ENCODE results near the gene PTRH2. TPM values are rescaled to one million over a fixed set of nuclear protein-coding genes. Genes with fewer than 3 reads are reported as not detected.

PTRH2 gene
- polyA plus RNA-seq, 2 donors, result 30.9 to 32.2 TPM

GRCh38 chr17:59746849-59747445 lies 39.7 kb upstream of the PTRH2 start:
- Histone ChIP-seq H3K27ac (ENCODE audit: low read depth in 2 of 2, low read length in 1 of 2) (no peak overlapping the region), H3K4me3 (ENCODE audit: low read depth in 1 of 2, low read length in 2 of 2) (no peak overlapping the region), H3K9me3 (ENCODE audit: control insufficient read depth in 2 of 2, insufficient read depth in 1 of 2, low read depth in 1 of 2, low read length in 1 of 2) (no peaks in the 10 kb centered on the region), H3K36me3 (ENCODE audit: control insufficient read depth in 2 of 2, insufficient read depth in 2 of 2, low read length in 1 of 2) (no peaks in the 10 kb centered on the region), H3K27me3 (ENCODE audit: control insufficient read depth in 1 of 2, insufficient read depth in 2 of 2, low read length in 2 of 2) (no peaks in the 10 kb centered on the region), H3K4me1 (ENCODE audit: control insufficient read depth in 2 of 2, insufficient read depth in 2 of 2, low read length in 1 of 2) (no peaks in the 10 kb centered on the region)
- 87 to 94% methylated on average over 4 of the region's 4 CpGs for WGBS, 2 donors

- no peaks in the 10 kb centered on the region for H3K27me3 ChIP-seq (ENCODE audit: control insufficient read depth in 1 of 2, insufficient read depth in 2 of 2, low read length in 2 of 2)
- H3K4me1 ChIP-seq (ENCODE audit: control insufficient read depth in 2 of 2, insufficient read depth in 2 of 2, low read length in 1 of 2), result no peaks in the 10 kb centered on the region
- WGBS, 2 donors, result 94 to 97% methylated on average over 2 of the region's 2 CpGs
- H3K36me3 ChIP-seq (ENCODE audit: control insufficient read depth in 2 of 2, insufficient read depth in 2 of 2, low read length in 1 of 2), result no peaks in the 10 kb centered on the region
- no peak overlapping the region for H3K4me3 ChIP-seq (ENCODE audit: low read depth in 1 of 2, low read length in 2 of 2)
- no peak overlapping the region for H3K27ac ChIP-seq (ENCODE audit: low read depth in 2 of 2, low read length in 1 of 2)
- H3K9me3 ChIP-seq (ENCODE audit: control insufficient read depth in 2 of 2, insufficient read depth in 1 of 2, low read depth in 1 of 2, low read length in 1 of 2), result no peaks in the 10 kb centered on the region
These were observed 37.8 kb upstream of the PTRH2 start for GRCh38 chr17:59745040-59745439.

GRCh38 chr17:59743842-59744241 lies 36.6 kb upstream of the PTRH2 start:
- Histone ChIP-seq H3K9me3 (ENCODE audit: control insufficient read depth in 2 of 2, insufficient read depth in 1 of 2, low read depth in 1 of 2, low read length in 1 of 2) (no peaks in the 10 kb centered on the region), H3K27ac (ENCODE audit: low read depth in 2 of 2, low read length in 1 of 2) (no peak overlapping the region), H3K27me3 (ENCODE audit: control insufficient read depth in 1 of 2, insufficient read depth in 2 of 2, low read length in 2 of 2) (no peaks in the 10 kb centered on the region), H3K36me3 (ENCODE audit: control insufficient read depth in 2 of 2, insufficient read depth in 2 of 2, low read length in 1 of 2) (no peaks in the 10 kb centered on the region), H3K4me1 (ENCODE audit: control insufficient read depth in 2 of 2, insufficient read depth in 2 of 2, low read length in 1 of 2) (no peaks in the 10 kb centered on the region), H3K4me3 (ENCODE audit: low read depth in 1 of 2, low read length in 2 of 2) (no peak overlapping the region)
- WGBS, 2 donors, result 92 to 97% methylated on average over 4 of the region's 4 CpGs

- no peaks in the 10 kb centered on the region for H3K9me3 ChIP-seq (ENCODE audit: control insufficient read depth in 2 of 2, insufficient read depth in 1 of 2, low read depth in 1 of 2, low read length in 1 of 2)
- no peak overlapping the region for H3K4me3 ChIP-seq (ENCODE audit: low read depth in 1 of 2, low read length in 2 of 2)
- no peaks in the 10 kb centered on the region for H3K27me3 ChIP-seq (ENCODE audit: control insufficient read depth in 1 of 2, insufficient read depth in 2 of 2, low read length in 2 of 2)
- H3K27ac ChIP-seq (ENCODE audit: low read depth in 2 of 2, low read length in 1 of 2), result no peak overlapping the region
- no peaks in the 10 kb centered on the region for H3K36me3 ChIP-seq (ENCODE audit: control insufficient read depth in 2 of 2, insufficient read depth in 2 of 2, low read length in 1 of 2)
- WGBS, 2 donors, result 85 to 92% methylated on average over 3 of the region's 3 CpGs
- no peaks in the 10 kb centered on the region for H3K4me1 ChIP-seq (ENCODE audit: control insufficient read depth in 2 of 2, insufficient read depth in 2 of 2, low read length in 1 of 2)
These were observed 30.1 kb upstream of the PTRH2 start for GRCh38 chr17:59737324-59737723.

- H3K4me1 ChIP-seq (ENCODE audit: control insufficient read depth in 2 of 2, insufficient read depth in 2 of 2, low read length in 1 of 2), result no peaks in the 10 kb centered on the region
- no peaks in the 10 kb centered on the region for H3K36me3 ChIP-seq (ENCODE audit: control insufficient read depth in 2 of 2, insufficient read depth in 2 of 2, low read length in 1 of 2)
- WGBS, 2 donors, result 92% methylated on average over 5 of the region's 5 CpGs
- no peaks in the 10 kb centered on the region for H3K27me3 ChIP-seq (ENCODE audit: control insufficient read depth in 1 of 2, insufficient read depth in 2 of 2, low read length in 2 of 2)
- peak overlapping the region in 1 of 2 donors; percentile 49 for H3K27ac ChIP-seq (ENCODE audit: low read depth in 2 of 2, low read length in 1 of 2)
- H3K4me3 ChIP-seq (ENCODE audit: low read depth in 1 of 2, low read length in 2 of 2), result no peak overlapping the region
- no peaks in the 10 kb centered on the region for H3K9me3 ChIP-seq (ENCODE audit: control insufficient read depth in 2 of 2, insufficient read depth in 1 of 2, low read depth in 1 of 2, low read length in 1 of 2)
These were observed 27.0 kb upstream of the PTRH2 start for GRCh38 chr17:59734226-59734625.

GRCh38 chr17:59733697-59734096 lies 26.5 kb upstream of the PTRH2 start:
- Histone ChIP-seq H3K4me3 (ENCODE audit: low read depth in 1 of 2, low read length in 2 of 2) (no peak overlapping the region), H3K9me3 (ENCODE audit: control insufficient read depth in 2 of 2, insufficient read depth in 1 of 2, low read depth in 1 of 2, low read length in 1 of 2) (no peaks in the 10 kb centered on the region), H3K27me3 (ENCODE audit: control insufficient read depth in 1 of 2, insufficient read depth in 2 of 2, low read length in 2 of 2) (no peaks in the 10 kb centered on the region), H3K27ac (ENCODE audit: low read depth in 2 of 2, low read length in 1 of 2) (no peak overlapping the region), H3K36me3 (ENCODE audit: control insufficient read depth in 2 of 2, insufficient read depth in 2 of 2, low read length in 1 of 2) (no peaks in the 10 kb centered on the region), H3K4me1 (ENCODE audit: control insufficient read depth in 2 of 2, insufficient read depth in 2 of 2, low read length in 1 of 2) (no peaks in the 10 kb centered on the region)
- 87 to 96% methylated on average over 2 of the region's 2 CpGs for WGBS, 2 donors

GRCh38 chr17:59730268-59730834 lies 23.1 kb upstream of the PTRH2 start:
- 81 to 85% methylated on average over 1 of the region's 1 CpG for WGBS, 2 donors
- H3K4me3 ChIP-seq (ENCODE audit: low read depth in 1 of 2, low read length in 2 of 2), result no peak overlapping the region
- no peak overlapping the region for H3K27ac ChIP-seq (ENCODE audit: low read depth in 2 of 2, low read length in 1 of 2)
- H3K9me3 ChIP-seq (ENCODE audit: control insufficient read depth in 2 of 2, insufficient read depth in 1 of 2, low read depth in 1 of 2, low read length in 1 of 2), result no peaks in the 10 kb centered on the region
- no peaks in the 10 kb centered on the region for H3K4me1 ChIP-seq (ENCODE audit: control insufficient read depth in 2 of 2, insufficient read depth in 2 of 2, low read length in 1 of 2)
- H3K36me3 ChIP-seq (ENCODE audit: control insufficient read depth in 2 of 2, insufficient read depth in 2 of 2, low read length in 1 of 2), result no peaks in the 10 kb centered on the region
- H3K27me3 ChIP-seq (ENCODE audit: control insufficient read depth in 1 of 2, insufficient read depth in 2 of 2, low read length in 2 of 2), result no peaks in the 10 kb centered on the region

- Histone ChIP-seq H3K4me3 (ENCODE audit: low read depth in 1 of 2, low read length in 2 of 2) (no peak overlapping the region), H3K27ac (ENCODE audit: low read depth in 2 of 2, low read length in 1 of 2) (no peak overlapping the region), H3K4me1 (ENCODE audit: control insufficient read depth in 2 of 2, insufficient read depth in 2 of 2, low read length in 1 of 2) (no peaks in the 10 kb centered on the region), H3K36me3 (ENCODE audit: control insufficient read depth in 2 of 2, insufficient read depth in 2 of 2, low read length in 1 of 2) (no peaks in the 10 kb centered on the region), H3K9me3 (ENCODE audit: control insufficient read depth in 2 of 2, insufficient read depth in 1 of 2, low read depth in 1 of 2, low read length in 1 of 2) (no peaks in the 10 kb centered on the region), H3K27me3 (ENCODE audit: control insufficient read depth in 1 of 2, insufficient read depth in 2 of 2, low read length in 2 of 2) (no peaks in the 10 kb centered on the region)
- 95 to 98% methylated on average over 1 of the region's 1 CpG for WGBS, 2 donors
These were observed 20.7 kb upstream of the PTRH2 start for GRCh38 chr17:59727817-59728533.

- Histone ChIP-seq H3K4me1 (ENCODE audit: control insufficient read depth in 2 of 2, insufficient read depth in 2 of 2, low read length in 1 of 2) (no peaks in the 10 kb centered on the region), H3K27me3 (ENCODE audit: control insufficient read depth in 1 of 2, insufficient read depth in 2 of 2, low read length in 2 of 2) (no peaks in the 10 kb centered on the region), H3K27ac (ENCODE audit: low read depth in 2 of 2, low read length in 1 of 2) (no peak overlapping the region), H3K36me3 (ENCODE audit: control insufficient read depth in 2 of 2, insufficient read depth in 2 of 2, low read length in 1 of 2) (no peaks in the 10 kb centered on the region), H3K9me3 (ENCODE audit: control insufficient read depth in 2 of 2, insufficient read depth in 1 of 2, low read depth in 1 of 2, low read length in 1 of 2) (no peaks in the 10 kb centered on the region), H3K4me3 (ENCODE audit: low read depth in 1 of 2, low read length in 2 of 2) (no peak overlapping the region)
- WGBS, 2 donors, result 30 to 43% methylated on average over 2 of the region's 2 CpGs
These were observed 18.5 kb upstream of the PTRH2 start for GRCh38 chr17:59725691-59726090.

GRCh38 chr17:59723607-59724006 lies 16.4 kb upstream of the PTRH2 start:
- Histone ChIP-seq H3K4me3 (ENCODE audit: low read depth in 1 of 2, low read length in 2 of 2) (no peak overlapping the region), H3K36me3 (ENCODE audit: control insufficient read depth in 2 of 2, insufficient read depth in 2 of 2, low read length in 1 of 2) (no peaks in the 10 kb centered on the region), H3K4me1 (ENCODE audit: control insufficient read depth in 2 of 2, insufficient read depth in 2 of 2, low read length in 1 of 2) (no peaks in the 10 kb centered on the region), H3K9me3 (ENCODE audit: control insufficient read depth in 2 of 2, insufficient read depth in 1 of 2, low read depth in 1 of 2, low read length in 1 of 2) (no peaks in the 10 kb centered on the region), H3K27ac (ENCODE audit: low read depth in 2 of 2, low read length in 1 of 2) (no peak overlapping the region), H3K27me3 (ENCODE audit: control insufficient read depth in 1 of 2, insufficient read depth in 2 of 2, low read length in 2 of 2) (no peaks in the 10 kb centered on the region)
- 69 to 74% methylated on average over 1 of the region's 1 CpG for WGBS, 2 donors
